Measurements from ENCODE around the gene CLEC4G.
"Not testable (repeated sequence)": the region's sequence is repeated elsewhere in the genome, so short reads cannot be mapped to it uniquely, and the experiment has no call there.

The CLEC4G gene

GRCh38 chr19:7746903-7747884 is 15.3 kb upstream of the CLEC4G start, which contains the start of gene CD209:
Gene CD209, minus strand, starts transcription at chr19:7747534. Its CDS starts 23 bp downstream, at chr19:7747511.
- DNase-seq (ENCODE audit: extremely low read depth in 1 of 2, low read depth in 1 of 2): no peak

GRCh38 chr19:7746306-7746705 is 14.4 kb upstream of the CLEC4G start:
- not testable (repeated sequence) for DNase-seq (ENCODE audit: extremely low read depth in 1 of 2, low read depth in 1 of 2)

GRCh38 chr19:7744871-7745650 is 13.2 kb upstream of the CLEC4G start:
- DNase-seq (ENCODE audit: extremely low read depth in 1 of 2, low read depth in 1 of 2): no peak

- DNase-seq (ENCODE audit: extremely low read depth in 1 of 2, low read depth in 1 of 2): no peak
Observed at GRCh38 chr19:7744199-7744786, 12.4 kb upstream of the CLEC4G start.

GRCh38 chr19:7743425-7743841 is 11.5 kb upstream of the CLEC4G start:
- no peak for DNase-seq (ENCODE audit: extremely low read depth in 1 of 2, low read depth in 1 of 2)

- no peak for DNase-seq (ENCODE audit: extremely low read depth in 1 of 2, low read depth in 1 of 2)
Observed at GRCh38 chr19:7742991-7743390, 11.1 kb upstream of the CLEC4G start.

- DNase-seq (ENCODE audit: extremely low read depth in 1 of 2, low read depth in 1 of 2): no peak
Observed at GRCh38 chr19:7742575-7742974, 10.7 kb upstream of the CLEC4G start.

GRCh38 chr19:7740682-7741054 is 8.8 kb upstream of the CLEC4G start:
- no peak for DNase-seq (ENCODE audit: extremely low read depth in 1 of 2, low read depth in 1 of 2)

- no peak for DNase-seq (ENCODE audit: extremely low read depth in 1 of 2, low read depth in 1 of 2)
Observed at GRCh38 chr19:7739801-7740681, 8.1 kb upstream of the CLEC4G start.

- DNase-seq (ENCODE audit: extremely low read depth in 1 of 2, low read depth in 1 of 2): no peak
Observed at GRCh38 chr19:7739211-7739755, 7.4 kb upstream of the CLEC4G start.

- DNase-seq (ENCODE audit: extremely low read depth in 1 of 2, low read depth in 1 of 2): peak in 1 of 2 donors; percentile 39
Observed at GRCh38 chr19:7738023-7738422, 6.1 kb upstream of the CLEC4G start.

GRCh38 chr19:7737215-7737614 is 5.3 kb upstream of the CLEC4G start:
- no peak for DNase-seq (ENCODE audit: extremely low read depth in 1 of 2, low read depth in 1 of 2)

GRCh38 chr19:7736148-7736547 is 4.2 kb upstream of the CLEC4G start:
- DNase-seq (ENCODE audit: extremely low read depth in 1 of 2, low read depth in 1 of 2): no peak

- DNase-seq (ENCODE audit: extremely low read depth in 1 of 2, low read depth in 1 of 2): no peak
Observed at GRCh38 chr19:7734220-7735203, 2.6 kb upstream of the CLEC4G start.

- no peak for DNase-seq (ENCODE audit: extremely low read depth in 1 of 2, low read depth in 1 of 2)
Observed at GRCh38 chr19:7733376-7733775, 1.5 kb upstream of the CLEC4G start.

GRCh38 chr19:7731615-7732014 is 295 bp downstream of the CLEC4G start:
- no peak for DNase-seq (ENCODE audit: extremely low read depth in 1 of 2, low read depth in 1 of 2)

- no peak for DNase-seq (ENCODE audit: extremely low read depth in 1 of 2, low read depth in 1 of 2)
Observed at GRCh38 chr19:7731218-7731595, 703 bp downstream of the CLEC4G start.

- no peak for DNase-seq (ENCODE audit: extremely low read depth in 1 of 2, low read depth in 1 of 2)
Observed at GRCh38 chr19:7730286-7731217, 1.4 kb downstream of the CLEC4G start.

Measured in stimulated activated CD8-positive, alpha-beta memory T cell treated with anti-CD3 and anti-CD28 coated beads, Interleukin-7, amount 100 ng/mL, for 48 hours (primary cell).